ENCODE measurements around the gene POGK.

DNA sequence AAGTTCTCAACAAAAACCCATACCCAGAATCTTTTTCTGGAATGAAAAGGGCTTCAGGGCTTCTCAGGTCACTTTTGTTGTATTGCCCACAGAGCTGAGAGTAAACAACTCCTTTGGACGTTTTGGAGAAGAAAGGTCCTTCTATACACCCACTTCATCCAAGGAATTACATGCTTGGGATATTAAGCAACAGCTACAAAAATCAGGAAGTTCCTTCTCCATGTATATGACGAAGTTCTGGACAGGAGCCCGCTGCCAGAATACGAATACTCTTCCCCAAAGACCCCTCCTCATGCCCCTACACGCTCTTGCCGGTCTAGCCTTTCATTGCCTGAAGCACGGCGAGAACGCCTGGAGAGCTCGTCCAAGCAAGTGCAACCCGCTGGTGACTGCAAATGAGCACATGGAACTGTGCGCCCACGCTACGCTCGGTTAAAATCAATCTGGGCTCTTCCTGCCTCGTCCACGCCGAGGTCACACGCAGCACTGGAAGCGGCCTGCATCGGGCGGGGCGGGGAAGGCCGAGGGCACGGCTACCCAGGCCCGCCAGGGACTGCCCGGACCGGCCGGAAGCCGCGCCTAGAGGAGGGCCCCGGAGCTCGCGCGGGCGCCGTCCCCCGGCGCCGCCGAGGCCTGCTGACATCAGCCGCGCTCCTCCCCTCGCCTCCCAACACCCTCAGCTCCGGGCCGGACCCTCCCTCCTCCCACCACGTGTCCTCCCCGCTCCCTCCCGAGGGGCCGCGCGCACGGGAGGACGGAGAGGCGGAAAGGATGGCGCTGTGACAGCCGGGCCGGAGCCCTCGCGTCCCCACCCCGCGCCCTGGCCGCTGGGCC is at the start of gene POGK:
- TF ChIP-seq CTCF (IDR thresholded peaks at IDR 0.05; ENCODE audit: borderline replicate concordance, extremely low read depth, low read length, poor library complexity, severe bottlenecking) (peak; percentile 6), EZH2 (IDR thresholded peaks at IDR 0.05; ENCODE audit: borderline replicate concordance, low read depth, low read length, severe bottlenecking) (no peak)

Measured in DND-41 (cell line).